Muscle of leg (tissue), 11 donors: ENCODE data around the gene BRIP1. TPM values are rescaled to one million over a fixed set of nuclear protein-coding genes. Genes with fewer than 3 reads are reported as not detected.

Experiments
- DNase-seq: peaks from one replicate; pipeline ENCODE4 v3.0.0; 2013
- H3K27ac ChIP-seq: one replicate; pipeline ENCODE4 v1.5.1; 2013; ENCODE audit warnings: mild to moderate bottlenecking, low read length, control low read depth
- H3K27me3 ChIP-seq: one replicate; pipeline ENCODE4 v1.6.1; 2013; ENCODE audit warnings: low read length; ENCODE audit not compliant: control insufficient read depth, insufficient read depth
- H3K36me3 ChIP-seq: one replicate; pipeline ENCODE4 v1.6.1; 2013; ENCODE audit warnings: low read length; ENCODE audit not compliant: control insufficient read depth, insufficient read depth
- H3K4me1 ChIP-seq: one replicate; pipeline ENCODE4 v1.6.1; 2013; ENCODE audit warnings: low read length; ENCODE audit not compliant: control insufficient read depth, insufficient read depth
- H3K4me3 ChIP-seq: one replicate; pipeline ENCODE4 v1.5.1; 2013; ENCODE audit warnings: low read length, control low read depth
- H3K9me3 ChIP-seq: replicated peaks from 2 replicates; pipeline ENCODE4 v1.6.1; 2013; ENCODE audit warnings: low read depth, low read length; ENCODE audit not compliant: control insufficient read depth
- WGBS: methylation state at CpG from one replicate; pipeline ENCODE4 v1.1.5; 2013; ENCODE audit warnings: missing lambda C conversion rate; ENCODE audit not compliant: insufficient coverage; 5-methylcytosine and 5-hydroxymethylcytosine counted together
- polyA plus RNA-seq, 8 donors: library from polyadenylated mRNA; unstranded; fragments of 120-200 nt; gene quantifications; one replicate each; pipeline versions ENCODE4 v1.2.1 to v1.2.3, GENCODE V29; 2013; ENCODE audit warnings: inconsistent platforms in 1 of 8, low replicate concordance in 1 of 8; ENCODE audit not compliant: insufficient read length in 8 of 8, insufficient read depth in 1 of 8
- total RNA-seq: library from RNA; stranded (reverse); fragments of 120-200 nt; gene quantifications from one replicate; pipeline ENCODE4 v1.2.4, GENCODE V29; 2013

BRIP1 gene
- total and polyA plus RNA-seq, 9 donors = 3.0 to 7.3 (median 4.6) TPM

- Histone ChIP-seq H3K4me3 (no peak overlapping the region), H3K4me1 (no peaks in the 10 kb centered on the region), H3K9me3 (no peaks in the 10 kb centered on the region), H3K36me3 (no peaks in the 10 kb centered on the region), H3K27me3 (no peaks in the 10 kb centered on the region), H3K27ac (no peak overlapping the region)
- no peak for DNase-seq
These were observed 108.2 kb downstream of the BRIP1 start for GRCh38 chr17:61755078-61755477.

GRCh38 chr17:61754124-61754523 lies 109.2 kb downstream of the BRIP1 start:
- no peaks in the 10 kb centered on the region for H3K4me1 ChIP-seq
- H3K9me3 ChIP-seq = no peaks in the 10 kb centered on the region
- no peaks in the 10 kb centered on the region for H3K36me3 ChIP-seq
- 82% methylated on average over 1 of the region's 1 CpG for WGBS
- H3K4me3 ChIP-seq = no peak overlapping the region
- H3K27me3 ChIP-seq = no peaks in the 10 kb centered on the region
- DNase-seq = no peak
- H3K27ac ChIP-seq = no peak overlapping the region

- no peak overlapping the region for H3K4me3 ChIP-seq
- H3K27me3 ChIP-seq = no peaks in the 10 kb centered on the region
- no peaks in the 10 kb centered on the region for H3K9me3 ChIP-seq
- H3K4me1 ChIP-seq = no peaks in the 10 kb centered on the region
- H3K36me3 ChIP-seq = no peaks in the 10 kb centered on the region
- WGBS = 100% methylated on average over 1 of the region's 1 CpG
- no peak overlapping the region for H3K27ac ChIP-seq
- no peak for DNase-seq
These were observed 109.6 kb downstream of the BRIP1 start for GRCh38 chr17:61753696-61754095.

GRCh38 chr17:61750656-61751055 lies 112.7 kb downstream of the BRIP1 start:
- no peaks in the 10 kb centered on the region for H3K4me1 ChIP-seq

GRCh38 chr17:61749823-61750404 lies 113.4 kb downstream of the BRIP1 start:
- H3K4me3 ChIP-seq = no peak overlapping the region
- no peaks in the 10 kb centered on the region for H3K36me3 ChIP-seq
- no peaks in the 10 kb centered on the region for H3K27me3 ChIP-seq
- no peak overlapping the region for H3K27ac ChIP-seq
- WGBS = no CpG with 5 or more reads among the region's 3 CpGs
- H3K9me3 ChIP-seq = no peaks in the 10 kb centered on the region
- DNase-seq = no peak
- no peaks in the 10 kb centered on the region for H3K4me1 ChIP-seq

More at GRCh38 chr17:61750656-61751055, 112.7 kb downstream of the BRIP1 start:
- H3K27ac ChIP-seq = no peak overlapping the region
- no peak for DNase-seq
- H3K9me3 ChIP-seq = no peaks in the 10 kb centered on the region
- H3K36me3 ChIP-seq = no peaks in the 10 kb centered on the region
- no peak overlapping the region for H3K4me3 ChIP-seq
- WGBS = no CpG with 5 or more reads among the region's 1 CpG
- no peaks in the 10 kb centered on the region for H3K27me3 ChIP-seq

- no CpG with 5 or more reads among the region's 3 CpGs for WGBS
- DNase-seq = no peak
- Histone ChIP-seq H3K9me3 (peaks cover 3% of the 10 kb centered on the region), H3K27ac (no peak overlapping the region), H3K27me3 (no peaks in the 10 kb centered on the region), H3K4me1 (no peaks in the 10 kb centered on the region), H3K36me3 (peaks cover 2% of the 10 kb centered on the region), H3K4me3 (no peak overlapping the region)
These were observed 116.9 kb downstream of the BRIP1 start for GRCh38 chr17:61746248-61746985.

GRCh38 chr17:61744804-61745203 lies 118.5 kb downstream of the BRIP1 start:
- peaks cover 3% of the 10 kb centered on the region for H3K9me3 ChIP-seq
- H3K27ac ChIP-seq = no peak overlapping the region
- H3K36me3 ChIP-seq = peaks cover 2% of the 10 kb centered on the region
- H3K4me1 ChIP-seq = no peaks in the 10 kb centered on the region
- no peak overlapping the region for H3K4me3 ChIP-seq
- DNase-seq = no peak
- no peaks in the 10 kb centered on the region for H3K27me3 ChIP-seq

- no peak overlapping the region for H3K4me3 ChIP-seq
- H3K27ac ChIP-seq = no peak overlapping the region
- peaks cover 2% of the 10 kb centered on the region for H3K36me3 ChIP-seq
- H3K27me3 ChIP-seq = no peaks in the 10 kb centered on the region
- H3K9me3 ChIP-seq = peaks cover 3% of the 10 kb centered on the region
- DNase-seq = no peak
- H3K4me1 ChIP-seq = no peaks in the 10 kb centered on the region
- no CpG with 5 or more reads among the region's 3 CpGs for whole genome bisulfite sequencing
These were observed 119.1 kb downstream of the BRIP1 start for GRCh38 chr17:61744252-61744651.

- Histone ChIP-seq H3K9me3 (peaks cover 3% of the 10 kb centered on the region), H3K36me3 (peaks cover 2% of the 10 kb centered on the region), H3K4me3 (no peak overlapping the region), H3K27me3 (no peaks in the 10 kb centered on the region), H3K27ac (no peak overlapping the region), H3K4me1 (no peaks in the 10 kb centered on the region)
- DNase-seq = no peak
- WGBS = 90% methylated on average over 2 of the region's 6 CpGs
These were observed 119.6 kb downstream of the BRIP1 start for GRCh38 chr17:61743766-61744165.

- H3K9me3 ChIP-seq = peaks cover 6% of the 10 kb centered on the region
- H3K27ac ChIP-seq = no peak overlapping the region
- H3K36me3 ChIP-seq = peaks cover 2% of the 10 kb centered on the region
- no peak for DNase-seq
- no peaks in the 10 kb centered on the region for H3K27me3 ChIP-seq
- no peak overlapping the region for H3K4me3 ChIP-seq
- H3K4me1 ChIP-seq = no peaks in the 10 kb centered on the region
These were observed 124.3 kb downstream of the BRIP1 start for GRCh38 chr17:61739002-61739401.

- no peaks in the 10 kb centered on the region for H3K27me3 ChIP-seq
- H3K36me3 ChIP-seq = peaks cover 2% of the 10 kb centered on the region
- H3K4me1 ChIP-seq = no peaks in the 10 kb centered on the region
- no peak overlapping the region for H3K4me3 ChIP-seq
- peaks cover 6% of the 10 kb centered on the region for H3K9me3 ChIP-seq
- no peak overlapping the region for H3K27ac ChIP-seq
- no peak for DNase-seq
These were observed 125.1 kb downstream of the BRIP1 start for GRCh38 chr17:61738249-61738648.
